HG02973 (cell line): ENCODE measurements around the gene CREB3L2.

Experiments
- ATAC-seq: cut with Tn5 transposase; IDR thresholded peaks from one replicate; pipeline ENCODE4 v1.9.1; 2021; ENCODE audit warnings: moderate library complexity; ENCODE audit not compliant: unreplicated experiment

CREB3L2 gene

GRCh38 chr7:137953665-137954470 lies 48.0 kb downstream of the CREB3L2 start:
- no peak for ATAC-seq

DNA sequence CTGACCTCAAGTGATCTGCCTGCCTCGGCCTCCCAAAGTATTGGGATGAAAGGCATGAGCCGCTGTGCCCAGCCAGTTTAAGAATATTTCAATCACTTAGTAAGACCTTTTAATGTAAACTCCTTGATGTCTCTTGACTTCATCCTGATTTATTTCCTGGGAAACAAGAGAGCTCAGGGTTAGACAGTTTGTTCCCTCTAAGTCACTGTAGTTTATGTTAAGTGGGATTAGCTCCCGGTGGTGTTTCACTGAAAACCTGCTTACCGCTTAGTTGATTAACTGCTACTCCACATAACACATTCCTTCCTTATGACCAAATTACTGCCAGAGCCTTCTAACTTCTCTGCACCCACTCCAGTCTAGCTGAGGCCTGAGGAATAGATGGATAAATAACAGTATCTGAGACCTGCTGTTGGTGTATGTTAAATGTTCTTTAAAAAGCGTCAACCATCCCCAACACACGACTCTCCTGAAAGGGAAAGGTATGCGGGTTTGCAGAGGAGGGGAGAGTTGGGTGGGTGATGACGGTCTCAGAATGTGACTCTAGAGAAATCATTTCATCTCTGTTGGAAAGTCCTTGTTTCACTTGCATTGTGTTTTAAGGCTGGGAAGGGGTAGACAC lies 48.7 kb downstream of the CREB3L2 start:
- no peak for ATAC-seq

GRCh38 chr7:137952426-137952805 lies 49.5 kb downstream of the CREB3L2 start:
- no peak for ATAC-seq

DNA sequence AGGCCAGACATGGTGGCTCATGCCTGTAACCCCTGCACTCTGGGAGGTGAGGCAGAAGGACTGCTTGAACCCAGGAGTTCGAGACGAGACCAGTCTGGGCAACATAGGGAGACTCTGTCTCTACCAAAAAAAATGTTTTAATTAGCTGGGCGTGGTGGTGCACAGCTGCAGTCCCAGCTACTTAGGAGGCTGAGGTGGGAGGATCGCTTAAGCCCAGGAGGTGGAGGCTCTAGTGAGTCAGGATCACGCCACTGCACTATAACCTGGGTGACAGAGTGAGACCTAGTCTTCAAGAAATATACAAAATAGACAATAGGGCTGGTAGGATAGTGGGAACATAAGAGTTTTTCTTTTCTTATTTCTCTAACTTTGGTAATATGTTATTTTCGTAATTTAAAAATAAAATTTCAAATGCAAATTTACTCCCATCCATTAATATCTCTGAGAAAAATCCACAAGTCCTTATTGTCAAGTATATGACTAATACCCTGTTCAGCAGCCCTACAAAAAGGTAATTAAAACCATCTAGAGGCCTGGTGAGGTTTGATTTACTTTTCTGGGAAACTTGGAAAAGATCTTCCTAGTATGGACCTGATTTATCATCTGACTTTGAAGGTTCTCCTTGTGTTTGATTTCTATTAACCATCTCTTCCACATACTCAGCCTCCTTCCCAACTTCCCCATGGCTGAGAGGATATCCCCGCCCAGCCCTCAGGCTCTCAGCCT lies 50.0 kb downstream of the CREB3L2 start:
- ATAC-seq, result no peak

DNA sequence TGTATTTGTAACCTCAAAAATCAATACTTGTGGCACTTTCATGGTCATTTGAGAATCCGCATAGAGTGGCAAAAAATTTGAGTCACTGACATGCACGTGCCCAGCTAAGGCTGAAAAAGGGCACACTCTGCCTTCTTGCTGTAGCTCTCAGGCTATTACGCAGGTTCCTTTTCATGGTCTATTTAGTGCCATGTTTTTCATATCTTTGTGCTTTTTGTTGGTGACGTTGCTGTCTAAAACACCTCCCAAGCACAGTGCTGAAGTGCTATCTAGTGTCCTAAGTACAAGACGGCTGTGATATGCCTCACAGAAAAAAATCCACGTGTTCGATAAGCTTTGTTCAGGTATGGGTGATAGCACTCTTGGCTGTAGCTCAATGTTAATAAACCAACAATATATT lies 50.9 kb downstream of the CREB3L2 start:
- no peak for ATAC-seq

DNA sequence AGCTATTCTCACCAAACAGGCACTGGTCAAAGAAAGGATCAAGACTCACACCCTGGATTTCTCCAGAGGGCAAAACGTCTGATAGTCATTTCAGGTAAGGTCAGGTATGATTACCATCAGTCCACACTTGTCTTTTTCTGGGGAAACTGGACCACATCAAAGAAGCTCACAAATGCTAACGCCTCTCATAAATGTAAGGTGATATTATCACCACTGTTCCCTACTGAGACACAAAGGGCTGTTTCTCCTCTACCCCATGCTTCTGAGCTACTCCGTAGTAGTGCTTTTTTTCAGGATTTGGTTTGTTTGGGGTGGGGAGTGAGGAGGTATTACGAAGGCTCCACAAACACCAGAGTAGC lies 51.6 kb downstream of the CREB3L2 start:
- ATAC-seq, result no peak

- no peak for ATAC-seq
Measured at GRCh38 chr7:137949416-137950262, 52.2 kb downstream of the CREB3L2 start.

GRCh38 chr7:137948845-137949330 lies 53.0 kb downstream of the CREB3L2 start:
- ATAC-seq, result no peak

- ATAC-seq, result no peak
Measured at GRCh38 chr7:137948083-137948844, 53.6 kb downstream of the CREB3L2 start.

DNA sequence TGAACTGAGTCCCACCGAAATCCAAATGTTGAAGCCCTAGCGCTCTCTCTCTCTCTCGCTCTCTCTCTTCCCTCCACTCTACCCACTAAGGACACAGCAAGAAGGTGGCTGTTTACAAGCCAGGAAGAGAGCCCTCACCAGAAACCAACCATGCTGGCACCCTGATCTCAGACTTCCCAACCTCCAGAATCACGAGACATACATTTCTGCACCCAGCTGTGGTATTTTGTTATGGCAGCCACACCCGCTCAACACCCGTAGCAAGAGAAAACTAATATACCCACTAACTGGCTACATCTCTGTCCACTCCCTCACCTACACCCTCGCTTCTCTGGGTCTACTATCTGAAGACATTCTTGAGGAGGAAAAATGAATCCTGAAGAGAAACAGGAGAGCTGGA lies 54.8 kb downstream of the CREB3L2 start:
- no peak for ATAC-seq

GRCh38 chr7:137946011-137946410 lies 55.9 kb downstream of the CREB3L2 start:
- no peak for ATAC-seq

DNA sequence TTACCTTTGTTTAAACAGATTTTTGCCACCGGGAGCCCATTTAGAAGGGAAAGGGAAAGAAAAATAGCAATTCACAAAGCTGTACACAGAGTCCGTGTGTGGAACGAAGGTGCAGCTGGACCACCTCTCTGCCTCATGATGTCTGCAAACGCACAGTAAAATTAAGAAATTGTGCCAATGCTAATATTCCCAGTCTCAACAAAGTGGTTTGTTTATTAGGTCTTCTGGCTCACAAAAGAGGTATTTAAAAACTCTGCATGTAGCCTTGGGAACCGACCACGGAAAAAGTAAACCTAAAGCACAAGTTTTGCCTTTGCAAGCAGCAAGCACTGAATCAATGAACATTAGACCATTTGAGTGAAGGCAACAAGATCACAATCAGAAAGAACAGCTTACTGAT lies 57.7 kb downstream of the CREB3L2 start:
- no peak for ATAC-seq

DNA sequence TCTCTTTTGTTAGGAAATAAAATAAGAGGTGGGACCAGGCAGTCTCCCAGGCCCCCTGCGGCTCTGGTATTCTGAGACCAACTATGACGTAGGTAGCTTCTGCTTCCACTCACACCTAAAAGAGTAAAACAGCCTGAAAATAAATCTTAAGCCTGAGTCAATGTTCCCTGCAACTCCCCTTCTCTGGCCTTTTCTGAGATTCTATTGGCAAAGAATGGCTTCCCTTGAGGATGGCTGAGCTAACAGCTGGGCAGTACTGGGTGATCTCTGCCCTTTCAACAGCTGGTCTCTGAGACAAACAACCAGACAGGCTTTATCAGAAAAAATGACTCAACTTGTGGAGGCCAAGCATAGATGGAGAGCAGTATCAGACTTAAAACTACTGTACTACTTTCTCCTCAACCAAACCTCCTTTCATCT lies 58.7 kb downstream of the CREB3L2 start:
- no peak for ATAC-seq

GRCh38 chr7:137942484-137943115 lies 59.3 kb downstream of the CREB3L2 start:
- ATAC-seq, result no peak

- ATAC-seq, result no peak
Measured at GRCh38 chr7:137940656-137941518, 61.0 kb downstream of the CREB3L2 start.

DNA sequence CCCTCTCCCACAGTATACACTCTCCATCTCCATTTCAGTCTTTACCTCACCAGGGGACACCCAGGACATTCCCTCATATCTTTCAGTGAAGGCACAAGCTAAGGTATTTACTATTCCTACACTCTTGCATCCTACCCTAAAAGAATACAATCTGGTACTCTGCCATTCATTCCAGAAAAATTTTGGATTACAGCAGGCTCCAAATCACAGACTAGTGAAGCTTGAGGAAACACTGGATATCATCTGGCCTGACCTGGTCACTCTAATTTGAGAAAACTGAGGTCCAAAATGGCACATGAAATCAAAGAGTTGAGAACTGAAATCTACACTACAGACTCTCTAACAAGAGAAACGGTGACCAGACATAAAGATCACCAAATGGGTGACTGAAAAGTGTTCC lies 61.7 kb downstream of the CREB3L2 start:
- no peak for ATAC-seq

- ATAC-seq, result no peak
Measured at GRCh38 chr7:137937202-137937560, 64.7 kb downstream of the CREB3L2 start.

DNA sequence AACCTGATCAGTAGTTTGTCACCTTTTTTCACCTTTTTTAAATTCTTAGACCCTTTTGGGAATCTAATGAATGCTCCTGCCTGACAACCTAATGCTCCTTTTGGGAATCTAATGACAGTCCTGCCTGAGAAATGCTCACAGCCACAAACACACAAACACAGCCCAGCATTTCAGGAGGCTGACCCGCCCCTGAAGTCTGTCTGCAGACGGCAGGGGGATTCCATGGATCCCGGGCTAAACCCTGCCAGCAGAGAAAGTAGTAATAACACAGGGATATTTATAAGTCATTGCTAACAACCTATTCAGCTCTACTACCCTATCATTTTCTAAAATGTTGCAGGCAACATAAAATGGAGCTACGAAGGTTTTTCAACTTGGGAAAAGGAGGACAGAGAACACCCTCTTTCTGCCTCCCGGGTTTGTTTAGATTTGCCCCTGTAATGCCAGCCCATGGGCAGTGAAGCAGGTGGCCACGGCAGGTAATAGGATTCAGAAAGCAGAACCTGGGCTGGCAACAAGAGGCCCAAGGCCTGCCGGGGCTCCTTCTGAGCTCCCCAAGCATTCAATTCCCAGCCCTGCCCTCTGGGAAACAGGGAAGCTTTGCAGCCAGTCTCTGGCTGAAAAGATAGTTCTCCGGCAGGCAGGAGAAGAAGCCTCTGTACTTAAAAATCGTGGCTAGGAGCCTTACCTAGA lies 65.2 kb downstream of the CREB3L2 start:
- no peak for ATAC-seq
